GM19238 (cell line): ENCODE measurements around the gene SORCS1.
"Not testable (repeated sequence)": the region's sequence is repeated elsewhere in the genome, so short reads cannot be mapped to it uniquely, and the experiment has no call there.

Experiments used
- DNase-seq: peaks from one replicate; pipeline ENCODE4 v3.0.0; 2011; ENCODE audit warnings: low spot score; ENCODE audit not compliant: insufficient read length

The SORCS1 gene

GRCh38 chr10:107054469-107055156, 109.9 kb downstream of the SORCS1 start:
- no peak for DNase-seq

- no peak for DNase-seq
These were observed 112.7 kb downstream of the SORCS1 start for GRCh38 chr10:107051769-107052168.

GRCh38 chr10:107043461-107043860, 121.0 kb downstream of the SORCS1 start:
- DNase-seq = no peak

- no peak for DNase-seq
These were observed 127.0 kb downstream of the SORCS1 start for GRCh38 chr10:107037192-107038122.

- no peak for DNase-seq
These were observed 130.6 kb downstream of the SORCS1 start for GRCh38 chr10:107033799-107034422.

- DNase-seq = no peak
These were observed 131.7 kb downstream of the SORCS1 start for GRCh38 chr10:107032700-107033401.

GRCh38 chr10:107031931-107032699, 132.4 kb downstream of the SORCS1 start:
- DNase-seq = no peak

GRCh38 chr10:107028236-107028635, 136.3 kb downstream of the SORCS1 start:
- DNase-seq = no peak

- no peak for DNase-seq
These were observed 138.8 kb downstream of the SORCS1 start for GRCh38 chr10:107025676-107026075.

- DNase-seq = not testable (repeated sequence)
These were observed 140.5 kb downstream of the SORCS1 start for GRCh38 chr10:107024033-107024432.

- DNase-seq = no peak
These were observed 141.7 kb downstream of the SORCS1 start for GRCh38 chr10:107022600-107023354.

- no peak for DNase-seq
These were observed 145.4 kb downstream of the SORCS1 start for GRCh38 chr10:107019154-107019553.

- no peak for DNase-seq
These were observed 151.1 kb downstream of the SORCS1 start for GRCh38 chr10:107013258-107014006.

- DNase-seq = no peak
These were observed 152.5 kb downstream of the SORCS1 start for GRCh38 chr10:107011992-107012391.

- no peak for DNase-seq
These were observed 153.4 kb downstream of the SORCS1 start for GRCh38 chr10:107011105-107011504.

GRCh38 chr10:107010531-107010930, 154.0 kb downstream of the SORCS1 start:
- no peak for DNase-seq

GRCh38 chr10:107004362-107004761, 160.1 kb downstream of the SORCS1 start:
- DNase-seq = no peak

GRCh38 chr10:107002068-107002467, 162.4 kb downstream of the SORCS1 start:
- no peak for DNase-seq

- no peak for DNase-seq
These were observed 165.3 kb downstream of the SORCS1 start for GRCh38 chr10:106999118-106999707.
